MM.1S (cell line): ENCODE measurements around the gene TMEM81.

Experiments used
- DNase-seq: peaks from one replicate; pipeline ENCODE4 v3.0.0-alpha.2; 2015
- H2AFZ ChIP-seq: fragments of 300-600 bp; sonication (generic); 2 replicates; pipeline ENCODE4 v1.6.0; 2016; ENCODE audit warnings: antibody characterized with exemption, low read length
- H3F3A ChIP-seq: fragments of 300-600 bp; sonication (generic); 2 replicates; pipeline ENCODE4 v1.6.1; 2016; ENCODE audit warnings: mild to moderate bottlenecking, antibody characterized with exemption, low read length, moderate library complexity, mixed read lengths; ENCODE audit not compliant: insufficient read depth
- H3K27ac ChIP-seq: fragments of 300-600 bp; sonication (generic); 2 replicates; pipeline ENCODE4 v1.5.1; 2016; ENCODE audit warnings: mild to moderate bottlenecking, low read length
- H3K27me3 ChIP-seq: fragments of 300-600 bp; sonication (generic); replicated peaks from 2 replicates; pipeline ENCODE4 v1.6.0; 2016; ENCODE audit warnings: low read length; ENCODE audit not compliant: insufficient read depth
- H3K36me3 ChIP-seq: fragments of 300-600 bp; sonication (generic); replicated peaks from 2 replicates; pipeline ENCODE4 v1.6.1; 2016; ENCODE audit warnings: mild to moderate bottlenecking, low read length, mixed read lengths; ENCODE audit not compliant: insufficient read depth
- H3K4me1 ChIP-seq: fragments of 300-600 bp; sonication (generic); 2 replicates; pipeline ENCODE4 v1.6.1; 2016; ENCODE audit warnings: low read length, mixed read lengths
- H3K4me2 ChIP-seq: fragments of 300-600 bp; sonication (generic); 2 replicates; pipeline ENCODE4 v1.6.0; 2016; ENCODE audit warnings: low read depth, low read length
- H3K4me3 ChIP-seq: fragments of 300-600 bp; sonication (generic); 2 replicates; pipeline ENCODE4 v1.5.1; 2016; ENCODE audit warnings: low read length, mixed read lengths
- H3K79me2 ChIP-seq: fragments of 300-600 bp; sonication (generic); 2 replicates; pipeline ENCODE4 v1.6.1; 2016; ENCODE audit warnings: mixed run types, low read length, mixed read lengths
- H3K9ac ChIP-seq: fragments of 300-600 bp; sonication (generic); 2 replicates; pipeline ENCODE4 v1.6.1; 2016; ENCODE audit warnings: low read length, mixed read lengths
- H3K9me2 ChIP-seq: fragments of 300-600 bp; sonication (generic); replicated peaks from 2 replicates; pipeline ENCODE4 v1.6.1; 2016; ENCODE audit warnings: mild to moderate bottlenecking, low read length, mixed read lengths; ENCODE audit not compliant: insufficient read depth
- H3K9me3 ChIP-seq: fragments of 300-600 bp; sonication (generic); replicated peaks from 2 replicates; pipeline ENCODE4 v1.6.1; 2016; ENCODE audit warnings: mild to moderate bottlenecking, low read length, mixed read lengths; ENCODE audit not compliant: insufficient read depth
- H4K20me1 ChIP-seq: fragments of 300-600 bp; sonication (generic); 2 replicates; pipeline ENCODE4 v1.6.1; 2016; ENCODE audit warnings: mild to moderate bottlenecking, low read length, moderate library complexity, mixed read lengths; ENCODE audit not compliant: insufficient read depth
- CTCF ChIP-seq: fragments of 300-600 bp; sonication (generic); IDR thresholded peaks from 2 replicates; pipeline ENCODE4 v1.5.1; 2016; ENCODE audit warnings: antibody characterized with exemption, low read length, mixed read lengths
- EZH2 ChIP-seq: fragments of 300-600 bp; sonication (generic); optimal IDR thresholded peaks from 2 replicates; pipeline ENCODE3; 2017; ENCODE audit warnings: low read depth, mild to moderate bottlenecking, antibody characterized with exemption, low read length, mixed read lengths
- EZH2phosphoT487 ChIP-seq: fragments of 300-600 bp; sonication (generic); IDR thresholded peaks from 2 replicates; pipeline ENCODE4 v1.6.1; 2018; ENCODE audit warnings: antibody characterized with exemption, low read length

The TMEM81 gene

DNA sequence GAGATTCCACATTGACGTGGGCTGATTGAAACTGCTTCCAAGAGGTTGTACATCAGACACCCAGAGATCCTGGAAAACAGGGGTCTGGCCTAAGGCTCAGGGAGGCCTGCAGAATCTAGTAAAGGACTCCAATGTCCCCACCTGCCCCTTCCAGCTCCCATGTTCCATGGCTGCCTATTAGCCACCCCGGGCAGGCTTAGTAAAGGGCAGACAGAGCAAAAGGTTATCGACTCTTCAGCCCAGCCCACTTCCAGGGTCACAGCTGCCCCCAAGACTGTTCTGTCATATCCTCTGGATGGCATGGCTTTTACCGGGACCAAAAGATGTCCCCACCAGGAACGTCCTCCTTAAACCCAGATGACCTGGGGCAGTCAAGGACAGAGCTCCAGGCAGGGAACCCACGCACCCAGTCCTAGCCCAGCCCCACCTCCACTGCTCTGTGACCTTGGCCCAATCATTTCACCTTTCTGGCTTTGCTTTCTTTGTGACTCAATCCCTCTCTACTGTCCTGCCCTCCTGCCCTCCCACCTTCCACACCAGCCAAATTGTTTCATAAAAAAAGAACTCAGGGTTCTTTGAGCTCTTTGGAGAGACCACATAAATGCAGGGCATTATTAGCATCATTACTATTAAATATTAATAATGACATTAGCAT lies 46.0 kb downstream of the TMEM81 start:
- H3K9me3 ChIP-seq = no peaks in the 10 kb centered on the region
- H3K4me1 ChIP-seq = no peaks in the 10 kb centered on the region
- no peak overlapping the region for H3K9ac ChIP-seq
- no peaks in the 10 kb centered on the region for H3K79me2 ChIP-seq
- H2AFZ ChIP-seq = no peak overlapping the region
- no peak for DNase-seq
- peaks cover 38% of the 10 kb centered on the region for H3K27me3 ChIP-seq
- no peaks in the 10 kb centered on the region for H4K20me1 ChIP-seq
- H3F3A ChIP-seq = no peaks in the 10 kb centered on the region
- no peak overlapping the region for H3K4me2 ChIP-seq
- H3K36me3 ChIP-seq = no peaks in the 10 kb centered on the region
- H3K9me2 ChIP-seq = no peaks in the 10 kb centered on the region
- no peak overlapping the region for H3K4me3 ChIP-seq
- TF ChIP-seq EZH2phosphoT487 (no peak), CTCF (no peak)
- no peak overlapping the region for H3K27ac ChIP-seq

GRCh38 chr1:205037539-205037938 lies 46.7 kb downstream of the TMEM81 start:
- no peak overlapping the region for H3K4me2 ChIP-seq
- H3K79me2 ChIP-seq = no peaks in the 10 kb centered on the region
- TF ChIP-seq EZH2 = no peak
- no peak for TF ChIP-seq CTCF
- TF ChIP-seq EZH2phosphoT487 = no peak
- peaks cover 38% of the 10 kb centered on the region for H3K27me3 ChIP-seq
- no peak overlapping the region for H3K9ac ChIP-seq
- no peaks in the 10 kb centered on the region for H3K9me2 ChIP-seq
- H3K9me3 ChIP-seq = no peaks in the 10 kb centered on the region
- H3K4me1 ChIP-seq = no peaks in the 10 kb centered on the region
- no peaks in the 10 kb centered on the region for H3F3A ChIP-seq
- H3K27ac ChIP-seq = no peak overlapping the region
- no peak overlapping the region for H3K4me3 ChIP-seq
- no peak overlapping the region for H2AFZ ChIP-seq
- H3K36me3 ChIP-seq = no peaks in the 10 kb centered on the region
- no peaks in the 10 kb centered on the region for H4K20me1 ChIP-seq
- DNase-seq = no peak
